K562 (cell line): ENCODE measurements around the gene NSMF. TPM values are rescaled to one million over a fixed set of nuclear protein-coding genes. Genes with fewer than 3 reads are reported as not detected.
A peak's percentile ranks its signal among the peaks of the same experiment; 100 is the strongest.

ENCODE experiments used
- CCAR2 ChIP-seq: fragments of 200-400 bp; formaldehyde crosslinking; IDR thresholded peaks from 2 replicates; pipeline ENCODE4 v1.6.1; 2017; ENCODE audit warnings: mild to moderate bottlenecking, low read depth, low read length
- CXXC5 ChIP-seq: fragments of 250-450 bp; sonication (Bioruptor Pico); IDR thresholded peaks from 2 replicates; pipeline ENCODE4 v1.8.0; 2022; ENCODE audit warnings: inconsistent platforms, mild to moderate bottlenecking, moderate library complexity
- ESRRA ChIP-seq: fragments of 450-650 bp; IDR thresholded peaks from 2 replicates; pipeline ENCODE4 v1.6.1; 2014; ENCODE audit warnings: low read depth, mild to moderate bottlenecking, moderate library complexity, borderline replicate concordance
- ETS2 ChIP-seq: IDR thresholded peaks from 2 replicates; pipeline ENCODE4 v1.6.1; 2016; ENCODE audit warnings: borderline replicate concordance, missing genetic modification characterization, mild to moderate bottlenecking, moderate library complexity, missing compliant biosample characterization; ENCODE audit not compliant: poor library complexity, severe bottlenecking
- FOXK1 ChIP-seq: sonication (generic); formaldehyde crosslinking; IDR thresholded peaks from 2 replicates; pipeline ENCODE4 v1.8.0; 2022; ENCODE audit warnings: missing genetic modification reagents, mild to moderate bottlenecking, borderline replicate concordance
- HDAC8 ChIP-seq: fragments of 450-650 bp; IDR thresholded peaks from 2 replicates; pipeline ENCODE4 v1.6.1; 2016; ENCODE audit warnings: mild to moderate bottlenecking, missing genetic modification characterization, moderate library complexity, missing compliant biosample characterization
- HSF4 ChIP-seq: fragments of 250-450 bp; sonication (Bioruptor Pico); IDR thresholded peaks from 2 replicates; pipeline ENCODE4 v2.1.2; 2022; ENCODE audit warnings: mild to moderate bottlenecking, moderate library complexity, borderline replicate concordance
- ID3 ChIP-seq, 2 experiments: fragments of 250-450 bp in 1 of 2; fragments of 450-650 bp in 1 of 2; sonication (Bioruptor Pico) in 1 of 2; IDR thresholded peaks; 2 replicates each; pipeline versions ENCODE4 v1.6.1 to v1.8.0; 2016 to 2021; ENCODE audit warnings: mild to moderate bottlenecking in 2 of 2, moderate library complexity in 2 of 2, missing compliant biosample characterization in 1 of 2, missing genetic modification characterization in 1 of 2
- KDM1A ChIP-seq, 2 experiments: fragments of 450-650 bp; IDR thresholded peaks; 2 replicates each; pipeline ENCODE4 v1.6.1; 2016; ENCODE audit warnings: mild to moderate bottlenecking in 2 of 2
- NFXL1 ChIP-seq: fragments of 450-650 bp; formaldehyde crosslinking; IDR thresholded peaks from 2 replicates; pipeline ENCODE4 v1.4.0; 2021; ENCODE audit warnings: mild to moderate bottlenecking
- SOX6 ChIP-seq: fragments of 450-650 bp; IDR thresholded peaks from 2 replicates; pipeline ENCODE4 v1.6.1; 2014; ENCODE audit warnings: mild to moderate bottlenecking
- SP1 ChIP-seq: sonication (generic); formaldehyde crosslinking; IDR thresholded peaks from 2 replicates; pipeline ENCODE4 v1.8.1; 2022; ENCODE audit warnings: mild to moderate bottlenecking, missing genetic modification reagents
- SREBF1 ChIP-seq: fragments of 150-350 bp; IDR thresholded peaks from 2 replicates; pipeline ENCODE4 v1.6.1; 2014; ENCODE audit warnings: antibody characterized with exemption, low read depth, low read length, borderline replicate concordance
- SRSF9 ChIP-seq: fragments of 200-400 bp; formaldehyde crosslinking; IDR thresholded peaks from 2 replicates; pipeline ENCODE4 v1.6.1; 2017; ENCODE audit warnings: low read depth, low read length, borderline replicate concordance
- STAT5A ChIP-seq: IDR thresholded peaks from 2 replicates; pipeline ENCODE4 v1.6.1; 2012; ENCODE audit warnings: low read length, inconsistent platforms, borderline replicate concordance
- THAP12 ChIP-seq: fragments of 250-450 bp; sonication (Bioruptor Pico); IDR thresholded peaks from 2 replicates; pipeline ENCODE4 v1.9.0; 2021; ENCODE audit warnings: mild to moderate bottlenecking, inconsistent platforms
- TSC22D4 ChIP-seq: fragments of 450-650 bp; IDR thresholded peaks from 2 replicates; pipeline ENCODE4 v1.6.1; 2016; ENCODE audit warnings: missing genetic modification characterization, missing biosample characterization, control low read depth
- USF2 ChIP-seq: sonication (generic); formaldehyde crosslinking; IDR thresholded peaks from 2 replicates; pipeline ENCODE4 v1.5.0; 2020; ENCODE audit warnings: missing genetic modification reagents
- XRCC4 ChIP-seq: IDR thresholded peaks from one replicate; pipeline ENCODE4 v1.6.1; 2011; ENCODE audit not compliant: insufficient read depth, insufficient read length; ENCODE audit errors: extremely low read depth
- ZNF134 ChIP-seq: fragments of 250-450 bp; sonication (Bioruptor Pico); conservative IDR thresholded peaks from 2 replicates; pipeline ENCODE4 v1.4.0; 2020
- ZNF668 ChIP-seq: fragments of 250-450 bp; sonication (Bioruptor Pico); IDR thresholded peaks from 2 replicates; pipeline ENCODE4 v1.8.0; 2022; ENCODE audit warnings: mild to moderate bottlenecking, inconsistent platforms
- ZNF79 ChIP-seq: fragments of 250-450 bp; sonication (Bioruptor Pico); IDR thresholded peaks from 2 replicates; pipeline ENCODE4 v1.4.0; 2020; ENCODE audit warnings: low read depth, mild to moderate bottlenecking, moderate library complexity
- ZNF830 ChIP-seq: fragments of 250-450 bp; sonication (Bioruptor Pico); IDR thresholded peaks from 2 replicates; pipeline ENCODE4 v1.5.0; 2021; ENCODE audit warnings: mild to moderate bottlenecking
- polyA plus RNA-seq, 8 experiments: library from polyadenylated mRNA; depleted of rRNA in 4 of 8; stranded (reverse) in 5 of 8; unstranded in 3 of 8; fragments of >200 nt; fragmentation: Nextera tagmentation in 2 of 8; fragmentation: Illumina TruSeq in 1 of 8; extraction: Ambion mirVana in 2 of 8; extraction: Trizol in 1 of 8; gene quantifications; 2 replicates each; pipeline versions ENCODE4 v1.2.1 to v1.2.3, GENCODE V29; 2011 to 2014; ENCODE audit warnings: inconsistent platforms in 1 of 8, missing spikeins in 1 of 8
- total RNA-seq, 7 experiments: library from RNA; depleted of rRNA in 6 of 7; stranded (reverse); fragments of >200 nt in 6 of 7; fragmentation: Illumina TruSeq in 2 of 7; extraction: Trizol in 2 of 7; gene quantifications; 2 replicates each; pipeline versions ENCODE4 v1.2.1 to v1.2.3, GENCODE V29; 2011 to 2021; ENCODE audit warnings: low replicate concordance in 1 of 7
- TF ChIP-seq, protein P1 (sequence below): IDR thresholded peaks from 2 replicates; pipeline ENCODE4 v1.6.1; 2012; ENCODE audit warnings: low read depth, low read length, improper control_type of control experiment, borderline replicate concordance

The NSMF gene
- total and polyA plus RNA-seq, 9 of the 15 experiments (the other 6 are each of a cell fraction or from before 2014, with no cell fraction given): 0.20 to 82.7 (median 29.3) TPM

DNA sequence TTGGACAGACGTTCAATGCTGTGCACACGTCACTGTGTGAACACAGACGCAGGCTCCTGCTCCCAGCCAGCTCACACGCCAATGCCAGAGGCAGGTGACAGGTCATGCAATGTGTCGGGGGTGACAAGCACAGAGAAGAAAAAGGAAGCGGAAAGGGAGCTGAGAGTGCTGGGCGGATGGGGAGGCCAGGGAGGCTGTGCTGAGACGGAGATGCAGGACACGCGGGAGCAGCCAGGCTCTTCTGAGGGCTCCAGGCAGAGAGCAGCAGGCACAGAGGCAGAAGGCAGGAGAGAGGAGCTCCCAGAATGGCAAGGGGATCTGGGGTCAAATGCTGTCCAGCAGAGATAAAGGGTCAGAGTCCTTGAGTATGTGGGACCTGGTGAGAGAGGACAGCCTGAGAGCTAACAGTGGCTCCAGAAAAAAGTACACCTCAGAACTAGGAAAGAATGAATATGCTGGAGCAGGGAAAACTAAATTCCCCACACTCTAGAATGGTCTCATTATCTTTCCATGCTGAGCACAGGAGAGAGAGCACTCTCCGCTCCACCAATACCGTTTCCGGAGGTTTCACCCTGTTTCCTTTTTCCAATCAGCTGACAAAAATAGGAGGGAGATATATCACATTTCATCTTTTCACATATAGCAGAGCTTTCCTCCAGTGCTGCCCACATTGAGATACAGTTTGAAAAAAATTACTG is 32.8 kb upstream of the NSMF start (continued):
- TF ChIP-seq CXXC5 (CRISPR knock-in tag) (0 out of 2 replicates have a peak, but pooled peaks have one; percentile 34), FOXK1 (CRISPR knock-in tag) (no peak), ESRRA (0 out of 2 replicates have a peak, but pooled peaks have one; percentile 44), ZNF79 (CRISPR knock-in tag) (no peak), SP1 (CRISPR knock-in tag) (0 out of 2 replicates have a peak, but pooled peaks have one; percentile 3), TSC22D4 (tag) (no peak), ZNF134 (no peak), SREBF1 (no peak), USF2 (no peak), HSF4 (CRISPR knock-in tag) (no peak), ZNF668 (no peak), NFXL1 (CRISPR knock-in tag) (no peak), ETS2 (no peak), THAP12 (no peak), HDAC8 (tag) (no peak), CCAR2 (no peak), SRSF9 (no peak), KDM1A (IDR thresholded peaks at IDR 0.05) (no peak), SOX6 (no peak), ID3 (CRISPR knock-in tag; IDR thresholded peaks at IDR 0.05) (no peak), ID3 (tag; IDR thresholded peaks at IDR 0.05) (peak; percentile 80; the same call in 1 of the 2 replicates), XRCC4 (no peak), STAT5A (no peak), ZNF830 (no peak)
- TF ChIP-seq, protein P1, sequence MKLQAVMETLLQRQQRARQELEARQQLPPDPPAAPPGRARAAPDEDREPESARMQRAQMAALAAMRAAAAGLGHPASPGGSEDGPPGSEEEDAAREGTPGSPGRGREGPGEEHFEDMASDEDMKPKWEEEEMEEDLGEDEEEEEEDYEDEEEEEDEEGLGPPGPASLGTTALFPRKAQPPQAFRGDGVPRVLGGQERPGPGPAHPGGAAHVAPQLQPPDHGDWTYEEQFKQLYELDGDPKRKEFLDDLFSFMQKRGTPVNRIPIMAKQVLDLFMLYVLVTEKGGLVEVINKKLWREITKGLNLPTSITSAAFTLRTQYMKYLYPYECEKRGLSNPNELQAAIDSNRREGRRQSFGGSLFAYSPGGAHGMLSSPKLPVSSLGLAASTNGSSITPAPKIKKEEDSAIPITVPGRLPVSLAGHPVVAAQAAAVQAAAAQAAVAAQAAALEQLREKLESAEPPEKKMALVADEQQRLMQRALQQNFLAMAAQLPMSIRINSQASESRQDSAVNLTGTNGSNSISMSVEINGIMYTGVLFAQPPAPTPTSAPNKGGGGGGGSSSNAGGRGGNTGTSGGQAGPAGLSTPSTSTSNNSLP: no peak
